Measurements from ENCODE around the gene CGN. TPM values are rescaled to one million over a fixed set of nuclear protein-coding genes. Genes with fewer than 3 reads are reported as not detected.

The CGN gene
- total RNA-seq, 1 experiment from 2014 or later: 147 TPM

DNA sequence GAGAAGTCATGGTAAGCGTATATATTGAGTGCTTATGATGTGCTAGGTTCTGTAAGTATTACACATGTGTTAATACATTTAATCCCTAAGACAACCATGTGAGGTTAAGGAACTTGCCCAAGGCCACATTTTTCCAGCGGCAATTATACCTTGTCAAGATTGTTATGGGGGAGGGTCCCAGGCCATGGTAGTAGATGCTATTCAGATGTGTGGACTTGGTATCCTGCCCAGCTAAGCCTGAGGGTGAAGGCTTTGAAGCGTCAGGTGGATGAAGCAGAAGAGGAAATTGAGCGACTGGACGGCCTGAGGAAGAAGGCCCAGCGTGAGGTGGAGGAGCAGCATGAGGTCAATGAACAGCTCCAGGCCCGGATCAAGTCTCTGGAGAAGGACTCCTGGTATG is 25.3 kb downstream of the CGN start:
- no peak overlapping the region for H3K4me3 ChIP-seq (ENCODE audit: low read depth, low read length)
- intact Hi-C loops (cut with micrococcal nuclease; ENCODE audit: unreplicated experiment): no loop called here
- no peaks in the 10 kb centered on the region for H3K9me3 Mint-ChIP-seq (ENCODE audit: unreplicated experiment)
- peaks cover 11% of the 10 kb centered on the region for H3K36me3 ChIP-seq (ENCODE audit: control insufficient read depth, insufficient read depth, low read length)
- peak overlapping the region; percentile 68 for H3K27ac Mint-ChIP-seq (ENCODE audit: unreplicated experiment)
- no peaks in the 10 kb centered on the region for H3K9me3 ChIP-seq
- H3K4me1 ChIP-seq: peaks cover 10% of the 10 kb centered on the region
- no peak overlapping the region for H3K4me3 Mint-ChIP-seq (ENCODE audit: unreplicated experiment)
- no TSS peak for BruUV-seq (replicated peaks)
- DNase-seq: no peak
- ChIA-PET POLR2A (interaction anchor here (1.2 kb wide), 1 partner anchor 11 kb away, joined by 6 read pairs; no protein-coding TSS in a partner anchor), CTCF (no interaction called here)
- H3K36me3 Mint-ChIP-seq (ENCODE audit: insufficient read depth, unreplicated experiment): peaks cover 98% of the 10 kb centered on the region
- no peak for TF ChIP-seq CTCF (IDR thresholded peaks at IDR 0.05; ENCODE audit: insufficient read depth in 1 of 2, low read depth in 1 of 2, low read length in 1 of 2, severe bottlenecking in 1 of 2, unreplicated experiment in 1 of 2)
- peaks cover 37% of the 10 kb centered on the region for H3K4me1 Mint-ChIP-seq (ENCODE audit: low read depth, unreplicated experiment)
- H3K27me3 ChIP-seq (replicated peaks; ENCODE audit: control insufficient read depth, insufficient read depth, low read length): no peaks in the 10 kb centered on the region
- no peaks in the 10 kb centered on the region for H3K27me3 Mint-ChIP-seq (ENCODE audit: insufficient read depth, unreplicated experiment)

DNA sequence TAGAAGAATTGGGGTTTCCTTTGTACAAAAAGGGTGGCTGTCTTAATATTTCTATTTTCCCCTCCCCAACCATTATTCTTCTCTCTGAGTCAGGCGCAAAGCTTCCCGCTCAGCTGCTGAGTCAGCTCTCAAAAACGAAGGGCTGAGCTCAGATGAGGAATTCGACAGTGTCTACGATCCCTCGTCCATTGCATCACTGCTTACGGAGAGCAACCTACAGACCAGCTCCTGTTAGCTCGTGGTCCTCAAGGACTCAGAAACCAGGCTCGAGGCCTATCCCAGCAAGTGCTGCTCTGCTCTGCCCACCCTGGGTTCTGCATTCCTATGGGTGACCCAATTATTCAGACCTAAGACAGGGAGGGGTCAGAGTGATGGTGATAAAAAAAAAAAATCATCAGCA is 25.9 kb downstream of the CGN start:
- Mint-ChIP-seq H3K4me1 (ENCODE audit: low read depth, unreplicated experiment) (peaks cover 43% of the 10 kb centered on the region), H3K27me3 (ENCODE audit: insufficient read depth, unreplicated experiment) (no peaks in the 10 kb centered on the region), H3K36me3 (ENCODE audit: insufficient read depth, unreplicated experiment) (peaks cover 98% of the 10 kb centered on the region), H3K27ac (ENCODE audit: unreplicated experiment) (no peak overlapping the region), H3K4me3 (ENCODE audit: unreplicated experiment) (no peak overlapping the region), H3K9me3 (ENCODE audit: unreplicated experiment) (no peaks in the 10 kb centered on the region)
- no peaks in the 10 kb centered on the region for H3K9me3 ChIP-seq
- intact Hi-C loops (cut with micrococcal nuclease; ENCODE audit: unreplicated experiment): no loop called here
- TF ChIP-seq CTCF (IDR thresholded peaks at IDR 0.05; ENCODE audit: insufficient read depth in 1 of 2, low read depth in 1 of 2, low read length in 1 of 2, severe bottlenecking in 1 of 2, unreplicated experiment in 1 of 2): no peak
- H3K36me3 ChIP-seq (ENCODE audit: control insufficient read depth, insufficient read depth, low read length): peaks cover 11% of the 10 kb centered on the region
- no peak overlapping the region for H3K4me3 ChIP-seq (ENCODE audit: low read depth, low read length)
- no peak for DNase-seq
- H3K27me3 ChIP-seq (replicated peaks; ENCODE audit: control insufficient read depth, insufficient read depth, low read length): no peaks in the 10 kb centered on the region
- BruUV-seq (replicated peaks): no TSS peak
- POLR2A ChIA-PET: interaction anchor here (1.2 kb wide), 1 partner anchor 10 kb away, joined by 6 read pairs; no protein-coding TSS in a partner anchor
- CTCF ChIA-PET: no interaction called here
- peaks cover 13% of the 10 kb centered on the region for H3K4me1 ChIP-seq

- TSS peak; percentile 74 for BruUV-seq (replicated peaks)
- H3K27me3 ChIP-seq (replicated peaks; ENCODE audit: control insufficient read depth, insufficient read depth, low read length): no peaks in the 10 kb centered on the region
- peak overlapping the region; percentile 91 for H3K27ac Mint-ChIP-seq (ENCODE audit: unreplicated experiment)
- peaks cover 11% of the 10 kb centered on the region for H3K36me3 ChIP-seq (ENCODE audit: control insufficient read depth, insufficient read depth, low read length)
- peaks cover 61% of the 10 kb centered on the region for H3K4me1 Mint-ChIP-seq (ENCODE audit: low read depth, unreplicated experiment)
- H3K9me3 Mint-ChIP-seq (ENCODE audit: unreplicated experiment): no peaks in the 10 kb centered on the region
- TF ChIP-seq CTCF (IDR thresholded peaks at IDR 0.05; ENCODE audit: insufficient read depth in 1 of 2, low read depth in 1 of 2, low read length in 1 of 2, severe bottlenecking in 1 of 2, unreplicated experiment in 1 of 2): no peak
- POLR2A ChIA-PET: interaction anchor here (0.5 to 3.4 kb wide), 18 partner anchors 9 to 258 kb away, joined by 3 to 47 read pairs (median 6); partner anchors contain the start of genes CGN, MRPL9, PI4KB and POGZ
- DNase-seq: peak; percentile 93 to 96
- H3K4me1 ChIP-seq: peaks cover 22% of the 10 kb centered on the region
- CTCF ChIA-PET: interaction anchor here (0.6 to 2.2 kb wide), 12 partner anchors 9 to 1481 kb away, joined by 3 to 16 read pairs (median 4); partner anchors contain the start of gene CGN
- H3K27me3 Mint-ChIP-seq (ENCODE audit: insufficient read depth, unreplicated experiment): no peaks in the 10 kb centered on the region
- H3K9me3 ChIP-seq: no peaks in the 10 kb centered on the region
- H3K4me3 Mint-ChIP-seq (ENCODE audit: unreplicated experiment): peak overlapping the region; percentile 96
- peaks cover 91% of the 10 kb centered on the region for H3K36me3 Mint-ChIP-seq (ENCODE audit: insufficient read depth, unreplicated experiment)
- intact Hi-C loops (cut with micrococcal nuclease; ENCODE audit: unreplicated experiment): loop anchor here (1.0 to 5.0 kb wide), 4 partner anchors 9 to 198 kb away; no protein-coding TSS in a partner anchor
- peak overlapping the region; percentile 23 for H3K4me3 ChIP-seq (ENCODE audit: low read depth, low read length)
These were observed 28.3 kb downstream of the CGN start for GRCh38 chr1:151539321-151540020.

Measured in Caco-2 (cell line).